K562 (cell line): ENCODE results near the gene GPR55. TPM values are rescaled to one million over a fixed set of nuclear protein-coding genes. Genes with fewer than 3 reads are reported as not detected.

Experiments used
- ATAC-seq: fragments of 200-7000 bp; cut with Tn5 transposase; 3 replicates; pipeline ENCODE4 v1.9.1; 2020; ENCODE audit warnings: moderate library complexity
- BruUV-seq: library from RNA; stranded (reverse); fragments of 400-500 nt; replicated peaks from 2 replicates; lab custom pipeline; 2021; lab: Mats Ljungman, UMichigan
- CTCF ChIA-PET: fragments of 300-600 bp; formaldehyde crosslinking; extraction: SDS; loops from one replicate; lab custom pipeline; 2021; ENCODE audit warnings: low intra/inter-chr PET ratio; lab: Yijun Ruan, JAX
- POLR2A ChIA-PET: fragments of 300-600, 350-650 bp; sonication (Branson Sonifier 250); formaldehyde crosslinking; extraction: SDS; loops from one replicate; lab custom pipeline; 2021; ENCODE audit warnings: antibody characterized with exemption, inconsistent platforms; lab: Yijun Ruan, JAX
- DNase-seq, 4 experiments: peaks; one replicate each; pipeline versions ENCODE4 v3.0.0 to v3.0.0-alpha.2; 2011 to 2018; ENCODE audit warnings: low spot score in 3 of 4, mixed read lengths in 3 of 4; ENCODE audit errors: extremely low read depth in 1 of 4
- FAIRE-seq: peaks from 2 replicates; lab custom pipeline; 2011; peaks lifted over from hg19 to GRCh38; lab: Jason Lieb, UNC
- H2AFZ ChIP-seq: 2 replicates; pipeline ENCODE4 v1.6.0; 2011; ENCODE audit warnings: low read depth, low read length, control low read depth, inconsistent platforms
- H3K27ac ChIP-seq: fragments of 200-600 bp; 3 replicates; pipeline ENCODE4 v1.8.0; 2011; ENCODE audit warnings: low read depth, mild to moderate bottlenecking, control low read depth, inconsistent platforms, low read length, moderate library complexity, mixed read lengths; ENCODE audit errors: extremely low read depth
- H3K27me3 ChIP-seq, 2 experiments: fragments of 300-600 bp in 1 of 2; 2 replicates in 1 of 2; 3 replicates in 1 of 2; pipeline versions ENCODE4 v1.6.0 to v1.8.0; 2011; ENCODE audit warnings: inconsistent platforms in 2 of 2, low read length in 2 of 2, mild to moderate bottlenecking in 1 of 2, mixed read lengths in 1 of 2, moderate library complexity in 1 of 2; ENCODE audit not compliant: control insufficient read depth in 2 of 2, insufficient read depth in 2 of 2
- H3K36me3 ChIP-seq: fragments of 300-600 bp; 3 replicates; pipeline ENCODE4 v1.8.0; 2011; ENCODE audit warnings: mild to moderate bottlenecking, low read length, inconsistent platforms; ENCODE audit not compliant: control insufficient read depth, insufficient read depth
- H3K4me1 ChIP-seq, 2 experiments: fragments of 200-600 bp in 1 of 2; replicated peaks in 1 of 2; 2 replicates in 1 of 2; 3 replicates in 1 of 2; pipeline versions ENCODE4 v1.5.1 to v1.8.0; 2011; ENCODE audit warnings: inconsistent platforms in 2 of 2, low read length in 2 of 2, mild to moderate bottlenecking in 1 of 2, mixed read lengths in 1 of 2, moderate library complexity in 1 of 2; ENCODE audit not compliant: control insufficient read depth in 2 of 2, insufficient read depth in 2 of 2
- H3K4me2 ChIP-seq: 2 replicates; pipeline ENCODE4 v1.6.1; 2011; ENCODE audit warnings: low read length, control low read depth, inconsistent platforms, mixed read lengths; ENCODE audit not compliant: insufficient read depth
- H3K4me3 ChIP-seq: fragments of 200-600 bp; sonication (generic), shearing (Covaris generic); 2 replicates; pipeline ENCODE4 v1.5.1; 2016; ENCODE audit warnings: control low read depth, inconsistent platforms
- H3K79me2 ChIP-seq: fragments of 200-600 bp; 3 replicates; pipeline ENCODE4 v1.8.0; 2011; ENCODE audit warnings: low read length, inconsistent platforms; ENCODE audit not compliant: control insufficient read depth, insufficient read depth
- H3K9ac ChIP-seq, 2 experiments: 2 replicates each; pipeline versions ENCODE4 v1.6.0 to v1.6.1; 2011; ENCODE audit warnings: low read depth in 2 of 2, low read length in 2 of 2, control low read depth in 1 of 2, inconsistent platforms in 1 of 2, mild to moderate bottlenecking in 1 of 2, mixed read lengths in 1 of 2; ENCODE audit not compliant: insufficient read depth in 1 of 2
- H3K9me1 ChIP-seq: one replicate; pipeline ENCODE4 v1.6.0; 2011; ENCODE audit warnings: inconsistent platforms, mild to moderate bottlenecking, low read length, moderate library complexity; ENCODE audit not compliant: control insufficient read depth, insufficient read depth
- H3K9me3 ChIP-seq: replicated peaks from 2 replicates; pipeline ENCODE4 v1.5.1; 2011; ENCODE audit warnings: low read depth, low read length, inconsistent platforms; ENCODE audit not compliant: control insufficient read depth, insufficient read depth
- H4K20me1 ChIP-seq: replicated peaks from 2 replicates; pipeline ENCODE4 v1.6.1; 2011; ENCODE audit warnings: low read length, inconsistent platforms, mixed read lengths; ENCODE audit not compliant: control insufficient read depth, insufficient read depth
- ETS2 ChIP-seq: IDR thresholded peaks from 2 replicates; pipeline ENCODE4 v1.6.1; 2016; ENCODE audit warnings: borderline replicate concordance, missing genetic modification characterization, mild to moderate bottlenecking, moderate library complexity, missing compliant biosample characterization; ENCODE audit not compliant: poor library complexity, severe bottlenecking
- GABPA ChIP-seq: fragments of 200-800 bp; sonication (Bioruptor generic); conservative IDR thresholded peaks from 2 replicates; pipeline ENCODE4 v1.6.1; 2016; ENCODE audit warnings: low read depth, missing genetic modification characterization, missing compliant biosample characterization
- POLR2B ChIP-seq: fragments of 450-650 bp; IDR thresholded peaks from 2 replicates; pipeline ENCODE4 v1.6.1; 2018; ENCODE audit warnings: low read depth; ENCODE audit not compliant: partially characterized antibody
- RBM25 ChIP-seq: fragments of 200-400 bp; formaldehyde crosslinking; IDR thresholded peaks from 2 replicates; pipeline ENCODE4 v1.6.1; 2018; ENCODE audit warnings: low read length, low read depth, moderate library complexity; ENCODE audit not compliant: severe bottlenecking
- ZNF184 ChIP-seq: sonication (generic); formaldehyde crosslinking; IDR thresholded peaks from 2 replicates; pipeline ENCODE4 v1.5.0; 2020; ENCODE audit warnings: missing genetic modification reagents
- ZNF830 ChIP-seq: fragments of 250-450 bp; sonication (Bioruptor Pico); IDR thresholded peaks from 2 replicates; pipeline ENCODE4 v1.5.0; 2021; ENCODE audit warnings: mild to moderate bottlenecking
- WGBS: fragments of 100-300 bp; shearing (Covaris generic); methylation state at CpG from one replicate; pipeline ENCODE4 v1.1.6; 2016; ENCODE audit warnings: low coverage, mixed read lengths; ENCODE audit not compliant: insufficient coverage; ENCODE audit errors: missing lambda C conversion rate; 5-methylcytosine and 5-hydroxymethylcytosine counted together
- in situ Hi-C: fragments of 300-500 bp; cut with MboI; formaldehyde crosslinking; loops from 4 replicates; pipeline ENCODE4 v1.15.0; 2018; ENCODE audit warnings: inconsistent platforms, mixed read lengths
- intact Hi-C: fragments of 100-400 bp; cut with micrococcal nuclease; formaldehyde crosslinking; loops from 2 replicates; pipeline ENCODE4 v1.14.2; 2022
- polyA plus RNA-seq, 8 experiments: library from polyadenylated mRNA; depleted of rRNA in 4 of 8; stranded (reverse) in 5 of 8; unstranded in 3 of 8; fragments of >200 nt; fragmentation: Nextera tagmentation in 2 of 8; fragmentation: Illumina TruSeq in 1 of 8; extraction: Ambion mirVana in 2 of 8; extraction: Trizol in 1 of 8; gene quantifications; 2 replicates each; pipeline versions ENCODE4 v1.2.1 to v1.2.3, GENCODE V29; 2011 to 2014; ENCODE audit warnings: inconsistent platforms in 1 of 8, missing spikeins in 1 of 8
- total RNA-seq, 7 experiments: library from RNA; depleted of rRNA in 6 of 7; stranded (reverse); fragments of >200 nt in 6 of 7; fragmentation: Illumina TruSeq in 2 of 7; extraction: Trizol in 2 of 7; gene quantifications; 2 replicates each; pipeline versions ENCODE4 v1.2.1 to v1.2.3, GENCODE V29; 2011 to 2021; ENCODE audit warnings: low replicate concordance in 1 of 7
- TF ChIP-seq, protein P1 (sequence below): fragments of 150-350 bp; IDR thresholded peaks from 2 replicates; pipeline ENCODE4 v1.6.1; 2014; ENCODE audit warnings: low read depth, mild to moderate bottlenecking, low read length, borderline replicate concordance
- TF ChIP-seq, protein P2 (sequence below): fragments of 250-450 bp; sonication (Bioruptor Pico); IDR thresholded peaks from 2 replicates; pipeline ENCODE4 v1.9.0; 2021; ENCODE audit warnings: mild to moderate bottlenecking

GPR55 gene
- total and polyA plus RNA-seq, 9 of the 15 experiments (the other 6 are each of a cell fraction or from before 2014, with no cell fraction given), result 0.11 to 0.49 (median 0.27) TPM

DNA sequence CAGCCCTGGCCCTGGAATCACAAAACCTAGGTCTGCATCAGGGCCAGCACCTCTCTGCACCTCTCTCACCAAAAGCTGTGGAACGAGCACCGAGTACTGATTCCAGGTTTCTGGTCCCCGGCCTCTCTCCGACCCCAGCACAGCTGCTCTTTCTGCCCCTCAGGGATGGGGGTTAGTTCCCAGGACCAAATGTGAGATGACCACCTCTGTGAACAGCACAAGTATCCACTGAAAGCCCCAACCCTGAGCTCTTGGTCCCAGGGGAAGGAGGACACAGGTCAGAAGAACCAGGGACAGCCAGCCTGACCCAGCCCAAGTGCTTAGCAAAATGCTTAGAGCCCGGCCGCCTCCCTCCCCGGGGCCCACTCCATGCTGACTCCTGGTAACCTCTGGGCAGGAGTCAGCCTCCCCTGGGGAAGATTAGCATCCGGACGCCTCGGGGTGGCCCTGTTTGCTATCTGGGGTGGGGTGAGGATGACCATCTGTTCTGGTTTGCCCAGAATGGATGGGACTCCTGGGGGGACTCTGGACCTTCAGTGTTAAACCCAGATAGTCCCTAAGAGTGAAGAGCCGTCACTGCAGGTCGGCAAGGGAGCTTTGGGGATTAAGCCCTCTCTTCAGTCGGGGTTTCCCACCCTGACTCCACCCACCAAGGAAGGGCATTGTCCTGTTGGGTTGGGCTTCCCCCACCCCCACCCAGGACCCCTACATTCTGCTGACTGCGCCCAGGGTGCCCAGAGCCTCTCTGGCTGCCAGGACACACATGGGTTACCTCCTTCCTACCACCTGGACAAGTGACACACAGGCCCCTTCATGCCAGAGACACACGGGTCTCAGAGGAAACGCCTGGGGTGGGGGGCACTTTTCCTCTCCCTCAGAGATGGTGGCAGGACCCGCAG lies 9.4 kb upstream of the GPR55 start:
- intact Hi-C loops, result no loop called here
- Histone ChIP-seq H3K4me2 (no peak overlapping the region), H3K9ac (no peak overlapping the region), H3K36me3 (no peaks in the 10 kb centered on the region), H2AFZ (no peak overlapping the region), H3K4me3 (no peak overlapping the region), H3K27ac (no peak overlapping the region), H4K20me1 (no peaks in the 10 kb centered on the region), H3K4me1 (no peaks in the 10 kb centered on the region; a peak in 1 of 5 replicates), H3K9me3 (no peaks in the 10 kb centered on the region), H3K79me2 (no peaks in the 10 kb centered on the region), H3K27me3 (peaks cover 6 to 50% of the 10 kb centered on the region in 2 experiments; a peak in 3 of 5 replicates), H3K9me1 (no peaks in the 10 kb centered on the region)
- 8% methylated on average over 16 of the region's 17 CpGs for WGBS
- ATAC-seq (no peak), FAIRE-seq (no peak), DNase-seq (no peak)
- TF ChIP-seq, protein P1, sequence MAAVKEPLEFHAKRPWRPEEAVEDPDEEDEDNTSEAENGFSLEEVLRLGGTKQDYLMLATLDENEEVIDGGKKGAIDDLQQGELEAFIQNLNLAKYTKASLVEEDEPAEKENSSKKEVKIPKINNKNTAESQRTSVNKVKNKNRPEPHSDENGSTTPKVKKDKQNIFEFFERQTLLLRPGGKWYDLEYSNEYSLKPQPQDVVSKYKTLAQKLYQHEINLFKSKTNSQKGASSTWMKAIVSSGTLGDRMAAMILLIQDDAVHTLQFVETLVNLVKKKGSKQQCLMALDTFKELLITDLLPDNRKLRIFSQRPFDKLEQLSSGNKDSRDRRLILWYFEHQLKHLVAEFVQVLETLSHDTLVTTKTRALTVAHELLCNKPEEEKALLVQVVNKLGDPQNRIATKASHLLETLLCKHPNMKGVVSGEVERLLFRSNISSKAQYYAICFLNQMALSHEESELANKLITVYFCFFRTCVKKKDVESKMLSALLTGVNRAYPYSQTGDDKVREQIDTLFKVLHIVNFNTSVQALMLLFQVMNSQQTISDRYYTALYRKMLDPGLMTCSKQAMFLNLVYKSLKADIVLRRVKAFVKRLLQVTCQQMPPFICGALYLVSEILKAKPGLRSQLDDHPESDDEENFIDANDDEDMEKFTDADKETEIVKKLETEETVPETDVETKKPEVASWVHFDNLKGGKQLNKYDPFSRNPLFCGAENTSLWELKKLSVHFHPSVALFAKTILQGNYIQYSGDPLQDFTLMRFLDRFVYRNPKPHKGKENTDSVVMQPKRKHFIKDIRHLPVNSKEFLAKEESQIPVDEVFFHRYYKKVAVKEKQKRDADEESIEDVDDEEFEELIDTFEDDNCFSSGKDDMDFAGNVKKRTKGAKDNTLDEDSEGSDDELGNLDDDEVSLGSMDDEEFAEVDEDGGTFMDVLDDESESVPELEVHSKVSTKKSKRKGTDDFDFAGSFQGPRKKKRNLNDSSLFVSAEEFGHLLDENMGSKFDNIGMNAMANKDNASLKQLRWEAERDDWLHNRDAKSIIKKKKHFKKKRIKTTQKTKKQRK, result no peak
- TF ChIP-seq GABPA (tag) (no peak), ZNF830 (no peak), POLR2B (no peak), ETS2 (tag) (no peak), RBM25 (no peak), ZNF184 (no peak)
- TF ChIP-seq, protein P2, sequence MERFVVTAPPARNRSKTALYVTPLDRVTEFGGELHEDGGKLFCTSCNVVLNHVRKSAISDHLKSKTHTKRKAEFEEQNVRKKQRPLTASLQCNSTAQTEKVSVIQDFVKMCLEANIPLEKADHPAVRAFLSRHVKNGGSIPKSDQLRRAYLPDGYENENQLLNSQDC (CRISPR knock-in tag), result no peak
- POLR2A ChIA-PET, result no interaction called here
- in situ Hi-C loops, result no loop called here
- no TSS peak for BruUV-seq
- CTCF ChIA-PET, result no interaction called here
